K562 (cell line): ENCODE measurements around the gene RDH14. TPM values are rescaled to one million over a fixed set of nuclear protein-coding genes. Genes with fewer than 3 reads are reported as not detected.

Experiments used
- ARID3B ChIP-seq: fragments of 250-450 bp; sonication (Bioruptor Pico); IDR thresholded peaks from 2 replicates; pipeline ENCODE4 v1.4.0; 2020; ENCODE audit warnings: borderline replicate concordance
- ASH1L ChIP-seq: fragments of 450-650 bp; IDR thresholded peaks from 2 replicates; pipeline ENCODE4 v1.6.1; 2018; ENCODE audit warnings: borderline replicate concordance, mild to moderate bottlenecking, low read depth; ENCODE audit not compliant: partially characterized antibody
- CHAMP1 ChIP-seq: fragments of 450-650 bp; IDR thresholded peaks from 2 replicates; pipeline ENCODE4 v1.6.1; 2016; ENCODE audit warnings: mild to moderate bottlenecking
- HNRNPH1 ChIP-seq: fragments of 200-400 bp; formaldehyde crosslinking; optimal IDR thresholded peaks from 2 replicates; pipeline ENCODE3; 2017; ENCODE audit warnings: low read depth, mild to moderate bottlenecking, low read length, moderate library complexity
- IFI16 ChIP-seq: fragments of 250-450 bp; sonication (Bioruptor Pico); IDR thresholded peaks from 2 replicates; pipeline ENCODE4 v2.1.2; 2022; ENCODE audit warnings: mild to moderate bottlenecking, inconsistent platforms
- MAFK ChIP-seq: IDR thresholded peaks from 2 replicates; pipeline ENCODE4 v1.6.1; 2011; ENCODE audit warnings: low read length, improper control_type of control experiment
- MCM7 ChIP-seq, 2 experiments: fragments of 450-650 bp; IDR thresholded peaks; 2 replicates each; pipeline ENCODE4 v1.6.1; 2016 to 2018
- NCOA4 ChIP-seq: fragments of 450-650 bp; IDR thresholded peaks from 2 replicates; pipeline ENCODE4 v1.6.1; 2018; ENCODE audit warnings: mild to moderate bottlenecking; ENCODE audit not compliant: partially characterized antibody
- NCOR1 ChIP-seq: fragments of 450-650 bp; IDR thresholded peaks from 2 replicates; pipeline ENCODE4 v1.6.1; 2016; ENCODE audit warnings: mild to moderate bottlenecking, moderate library complexity
- NR0B1 ChIP-seq: fragments of 450-650 bp; IDR thresholded peaks from one replicate; pipeline ENCODE4 v1.6.1; 2018; ENCODE audit warnings: mild to moderate bottlenecking, moderate library complexity; ENCODE audit not compliant: partially characterized antibody
- SLC30A9 ChIP-seq: fragments of 250-450 bp; sonication (Bioruptor Pico); IDR thresholded peaks from 2 replicates; pipeline ENCODE4 v1.8.0; 2022; ENCODE audit warnings: mild to moderate bottlenecking, moderate library complexity
- TAF15 ChIP-seq: fragments of 200-400 bp; formaldehyde crosslinking; IDR thresholded peaks from 2 replicates; pipeline ENCODE4 v1.6.1; 2017; ENCODE audit warnings: mild to moderate bottlenecking, low read depth, low read length, moderate library complexity
- ZNF121 ChIP-seq: sonication (generic); formaldehyde crosslinking; conservative IDR thresholded peaks from 2 replicates; pipeline ENCODE4 v1.8.0; 2022; ENCODE audit warnings: missing genetic modification reagents
- ZNF408 ChIP-seq: fragments of 250-450 bp; sonication (Bioruptor Pico); IDR thresholded peaks from 2 replicates; pipeline ENCODE4 v1.4.0; 2020; ENCODE audit warnings: low read depth, mild to moderate bottlenecking, moderate library complexity
- ZNF512 ChIP-seq: IDR thresholded peaks from 2 replicates; pipeline ENCODE4 v1.6.1; 2016; ENCODE audit warnings: missing genetic modification characterization, missing compliant biosample characterization
- ZNF583 ChIP-seq: fragments of 250-450 bp; sonication (Bioruptor Pico); IDR thresholded peaks from 2 replicates; pipeline ENCODE4 v1.4.0; 2020
- ZNF644 ChIP-seq: fragments of 200-800 bp; sonication (Bioruptor generic); IDR thresholded peaks from 2 replicates; pipeline ENCODE4 v1.6.1; 2016; ENCODE audit warnings: low read depth, missing genetic modification characterization, missing compliant biosample characterization
- ZNF696 ChIP-seq: fragments of 250-450 bp; sonication (Bioruptor Pico); conservative IDR thresholded peaks from 2 replicates; pipeline ENCODE4 v1.4.0; 2020; ENCODE audit warnings: mild to moderate bottlenecking, moderate library complexity
- ZNF77 ChIP-seq: fragments of 250-450 bp; sonication (Bioruptor Pico); IDR thresholded peaks from 2 replicates; pipeline ENCODE4 v1.5.0; 2020
- polyA plus RNA-seq, 8 experiments: library from polyadenylated mRNA; depleted of rRNA in 4 of 8; stranded (reverse) in 5 of 8; unstranded in 3 of 8; fragments of >200 nt; fragmentation: Nextera tagmentation in 2 of 8; fragmentation: Illumina TruSeq in 1 of 8; extraction: Ambion mirVana in 2 of 8; extraction: Trizol in 1 of 8; gene quantifications; 2 replicates each; pipeline versions ENCODE4 v1.2.1 to v1.2.3, GENCODE V29; 2011 to 2014; ENCODE audit warnings: inconsistent platforms in 1 of 8, missing spikeins in 1 of 8
- total RNA-seq, 7 experiments: library from RNA; depleted of rRNA in 6 of 7; stranded (reverse); fragments of >200 nt in 6 of 7; fragmentation: Illumina TruSeq in 2 of 7; extraction: Trizol in 2 of 7; gene quantifications; 2 replicates each; pipeline versions ENCODE4 v1.2.1 to v1.2.3, GENCODE V29; 2011 to 2021; ENCODE audit warnings: low replicate concordance in 1 of 7

Gene RDH14
- total and polyA plus RNA-seq, 9 of the 15 experiments (the other 6 are each of a cell fraction or from before 2014, with no cell fraction given) = 6.7 to 26.2 (median 20.9) TPM

GRCh38 chr2:18560031-18560796, at the start of gene RDH14 (continued):
- TF ChIP-seq SLC30A9 (CRISPR knock-in tag) (no peak), TAF15 (no peak), HNRNPH1 (no peak), ZNF408 (CRISPR knock-in tag) (peak; percentile 84; the same call in 1 of the 2 replicates), MAFK (no peak), NCOR1 (no peak), ASH1L (no peak), ZNF512 (tag) (no peak), ZNF77 (CRISPR knock-in tag) (no peak), ZNF583 (CRISPR knock-in tag) (0 out of 2 replicates have a peak, but pooled peaks have one; percentile 48), CHAMP1 (no peak), MCM7 (IDR thresholded peaks at IDR 0.05) (no peak), NCOA4 (no peak), IFI16 (CRISPR knock-in tag) (no peak), ARID3B (CRISPR knock-in tag) (no peak), ZNF121 (CRISPR knock-in tag) (no peak), ZNF696 (CRISPR knock-in tag) (no peak), NR0B1 (no peak), ZNF644 (no peak)
